Measurements from ENCODE around the gene PTPRN2.

Gene PTPRN2

DNA sequence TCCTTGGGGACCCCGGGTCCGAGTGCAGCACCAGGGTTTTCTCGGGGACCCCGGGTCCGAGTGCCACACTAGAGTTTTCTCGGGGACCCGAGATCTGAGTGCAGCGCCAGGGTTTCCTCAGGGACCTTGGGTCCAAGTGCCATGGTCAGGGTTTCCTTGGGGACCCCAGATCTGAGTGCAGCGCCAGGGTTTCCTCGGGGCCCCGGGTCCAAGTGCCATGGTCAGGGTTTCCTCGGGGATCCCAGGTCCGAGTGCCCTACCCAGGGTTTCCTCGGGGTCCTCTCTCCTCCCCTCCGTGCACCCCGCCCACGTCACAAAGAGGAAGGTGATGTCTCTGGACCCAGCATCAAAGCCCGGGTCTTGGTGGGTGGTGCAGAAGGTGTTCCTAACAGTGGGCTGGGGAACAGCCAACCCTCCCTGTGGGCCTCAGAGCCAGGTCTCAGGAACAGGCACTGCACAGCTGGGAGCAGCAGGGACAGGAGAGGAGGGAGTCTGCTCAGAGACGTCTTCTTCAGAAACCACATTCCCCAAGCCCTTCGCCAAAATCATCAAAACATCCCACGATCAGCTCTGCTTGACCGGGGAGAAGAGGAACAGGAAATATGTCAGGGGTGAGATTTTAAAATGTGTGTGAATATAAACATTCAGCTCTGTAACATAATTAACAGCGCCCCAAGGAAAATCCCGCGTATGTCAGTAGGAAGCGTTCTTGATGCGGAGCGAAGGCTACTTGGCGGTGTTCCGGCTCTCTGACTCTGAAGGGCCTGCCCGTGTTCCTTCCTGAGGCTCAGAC, 710.1 kb downstream of the PTPRN2 start:
- Mint-ChIP-seq H3K9me3 (peaks cover 19% of the 10 kb centered on the region), H3K4me1 (peaks cover 18% of the 10 kb centered on the region), H3K4me3 (no peak overlapping the region), H3K36me3 (peaks cover 11% of the 10 kb centered on the region), H3K27me3 (peaks cover 6% of the 10 kb centered on the region), H3K27ac (no peak overlapping the region)
- CTCF ChIA-PET = interaction anchor here (0.8 to 1.8 kb wide), 2 partner anchors 28 to 445 kb away, joined by 4 to 5 read pairs; no protein-coding TSS in a partner anchor
- DNase-seq = no peak

DNA sequence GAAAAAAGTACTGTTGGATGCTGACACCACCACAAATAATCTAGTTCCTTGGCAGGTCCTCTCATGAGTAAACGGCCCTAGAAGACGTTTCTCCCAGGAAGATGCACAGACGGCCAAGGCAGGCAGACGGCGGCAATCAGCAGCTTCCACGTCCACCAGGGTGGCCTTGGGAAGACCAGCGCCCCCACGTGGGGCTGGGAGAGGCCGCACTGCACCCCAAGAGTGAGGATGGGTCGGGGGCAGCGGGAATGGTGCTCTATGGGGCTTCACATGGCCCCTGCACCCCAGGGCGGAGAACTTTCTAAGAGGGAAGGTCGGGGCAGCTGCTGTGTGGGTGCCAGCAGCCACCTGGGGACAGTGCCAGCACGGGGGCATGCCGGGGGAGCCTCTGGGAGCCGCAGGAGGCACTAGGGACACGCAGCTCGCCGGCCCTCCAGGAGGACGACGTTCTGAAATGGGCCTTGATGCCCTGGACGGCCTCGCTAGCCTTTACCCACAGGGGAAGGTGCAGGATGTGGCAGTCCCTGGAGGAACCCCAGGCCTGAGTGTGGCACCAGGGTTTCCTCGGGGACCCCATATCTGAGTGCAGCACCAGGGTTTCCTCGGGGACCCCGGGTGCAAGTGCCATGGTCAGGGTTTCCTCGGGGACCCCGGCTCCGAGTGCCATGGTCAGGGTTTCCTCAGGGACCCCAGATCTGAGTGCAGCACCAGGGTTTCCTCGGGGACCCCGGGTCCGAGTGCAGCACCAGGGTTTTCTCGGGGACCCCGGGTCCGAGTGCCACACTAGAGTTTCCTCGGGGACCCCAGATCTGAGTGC, 710.9 kb downstream of the PTPRN2 start:
- H3K4me3 Mint-ChIP-seq = no peak overlapping the region
- CTCF ChIA-PET = no interaction called here
- H3K27ac Mint-ChIP-seq = no peak overlapping the region
- H3K27me3 Mint-ChIP-seq = peaks cover 6% of the 10 kb centered on the region
- peaks cover 11% of the 10 kb centered on the region for H3K36me3 Mint-ChIP-seq
- no peak for DNase-seq
- peaks cover 19% of the 10 kb centered on the region for H3K9me3 Mint-ChIP-seq
- H3K4me1 Mint-ChIP-seq = peaks cover 25% of the 10 kb centered on the region

DNA sequence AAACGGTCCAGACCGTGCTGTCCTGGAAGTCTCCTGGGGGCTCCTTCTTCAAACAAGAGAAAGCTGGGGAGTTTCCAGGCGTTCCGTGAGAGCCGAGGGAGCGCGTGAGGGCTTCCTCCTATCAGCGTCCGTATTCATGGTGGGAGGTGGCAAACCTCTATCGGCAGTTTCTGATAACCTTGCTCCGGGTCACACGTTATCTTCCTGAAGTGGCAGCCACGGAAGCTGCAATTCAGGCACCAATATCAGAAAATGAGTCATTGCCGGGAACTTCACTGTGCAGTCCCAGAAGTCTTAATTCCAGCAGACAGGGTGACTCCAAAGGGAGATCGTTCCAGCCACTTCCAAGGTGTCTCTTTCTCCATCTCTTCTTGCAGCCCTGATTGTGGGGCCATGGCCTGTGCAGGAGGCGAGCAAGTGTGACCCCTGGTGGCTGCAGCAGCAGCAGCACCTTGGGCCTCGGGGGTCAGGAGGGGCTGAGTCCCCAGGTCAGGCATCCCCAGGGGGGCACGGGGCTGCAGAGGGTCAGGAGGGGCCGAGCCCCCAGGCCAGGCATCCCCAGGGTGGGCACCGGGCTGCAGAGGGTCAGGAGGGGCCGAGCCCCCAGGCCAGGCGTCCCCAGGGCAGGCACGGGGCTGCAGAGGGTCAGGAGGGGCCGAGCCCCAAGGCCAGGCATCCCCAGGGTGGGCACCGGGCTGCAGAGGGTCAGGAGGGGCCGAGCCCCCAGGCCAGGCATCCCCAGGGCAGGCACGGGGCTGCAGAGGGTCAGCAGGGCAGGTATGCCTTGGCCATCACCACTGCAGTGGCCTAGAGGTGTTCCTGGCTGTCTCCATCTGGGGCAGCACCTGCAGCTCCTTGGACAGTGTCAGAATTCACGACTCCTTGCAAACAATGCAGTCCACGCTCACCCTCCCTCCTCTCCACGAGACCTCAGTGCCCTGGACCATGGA, 712.1 kb downstream of the PTPRN2 start:
- peak overlapping the region; percentile 82 for H3K27ac Mint-ChIP-seq
- DNase-seq = peak; percentile 75
- CTCF ChIA-PET = no interaction called here
- H3K36me3 Mint-ChIP-seq = peaks cover 3% of the 10 kb centered on the region
- peaks cover 6% of the 10 kb centered on the region for H3K27me3 Mint-ChIP-seq
- H3K9me3 Mint-ChIP-seq = peaks cover 11% of the 10 kb centered on the region
- H3K4me1 Mint-ChIP-seq = peaks cover 28% of the 10 kb centered on the region
- H3K4me3 Mint-ChIP-seq = peak overlapping the region; percentile 50

DNA sequence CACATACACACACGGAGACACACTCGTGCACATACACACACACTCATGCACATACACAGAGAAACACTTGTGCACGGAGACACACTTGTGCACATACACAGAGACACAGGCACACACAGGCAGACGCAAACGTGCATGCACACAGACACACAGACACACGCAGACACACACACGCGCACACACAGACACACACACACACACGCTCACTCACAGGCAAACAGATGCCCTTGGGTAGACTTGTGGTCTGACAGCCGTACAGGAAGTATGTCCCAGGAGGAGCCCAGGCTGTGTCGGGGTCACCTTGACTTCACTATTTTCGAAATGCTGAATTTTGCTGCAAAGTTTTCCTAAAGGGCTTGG, 712.8 kb downstream of the PTPRN2 start:
- Mint-ChIP-seq H3K36me3 (no peaks in the 10 kb centered on the region), H3K4me3 (peak overlapping the region; percentile 50), H3K4me1 (peaks cover 30% of the 10 kb centered on the region), H3K9me3 (peaks cover 5% of the 10 kb centered on the region), H3K27ac (peak overlapping the region; percentile 82), H3K27me3 (peaks cover 6% of the 10 kb centered on the region)
- CTCF ChIA-PET = no interaction called here
- no peak for DNase-seq

DNA sequence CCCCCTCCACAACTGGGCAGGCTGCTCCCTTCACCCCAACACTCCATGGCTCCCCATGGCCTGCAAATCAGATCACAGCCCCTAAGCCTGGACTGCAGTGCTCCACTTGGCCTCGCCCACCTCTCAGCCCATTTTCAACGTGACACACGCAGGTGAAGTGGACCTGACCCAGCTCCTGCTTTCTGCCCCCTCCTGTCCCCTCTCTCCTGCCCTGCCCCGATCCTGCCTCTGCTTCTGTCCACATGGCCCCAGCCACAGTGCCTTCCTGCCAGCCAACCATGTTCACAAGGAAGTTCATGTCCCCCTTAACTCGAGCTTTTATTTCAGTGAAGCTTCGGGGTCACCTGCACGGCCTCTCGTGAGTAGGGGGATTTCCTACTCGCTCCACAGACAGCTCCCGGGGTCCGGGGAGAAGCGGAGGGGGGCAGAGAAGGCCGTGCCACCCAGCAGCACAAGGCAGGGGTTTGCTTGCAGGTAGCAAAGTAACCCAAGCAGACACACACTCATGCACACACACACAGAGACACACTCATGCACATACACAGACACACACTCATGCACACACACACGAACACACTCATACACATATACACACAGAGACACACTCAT, 713.3 kb downstream of the PTPRN2 start:
- peaks cover 30% of the 10 kb centered on the region for H3K4me1 Mint-ChIP-seq
- no peaks in the 10 kb centered on the region for H3K36me3 Mint-ChIP-seq
- peaks cover 6% of the 10 kb centered on the region for H3K27me3 Mint-ChIP-seq
- CTCF ChIA-PET = no interaction called here
- no peak overlapping the region for H3K27ac Mint-ChIP-seq
- no peak for DNase-seq
- H3K9me3 Mint-ChIP-seq = peaks cover 2% of the 10 kb centered on the region
- peak overlapping the region; percentile 50 for H3K4me3 Mint-ChIP-seq

DNA sequence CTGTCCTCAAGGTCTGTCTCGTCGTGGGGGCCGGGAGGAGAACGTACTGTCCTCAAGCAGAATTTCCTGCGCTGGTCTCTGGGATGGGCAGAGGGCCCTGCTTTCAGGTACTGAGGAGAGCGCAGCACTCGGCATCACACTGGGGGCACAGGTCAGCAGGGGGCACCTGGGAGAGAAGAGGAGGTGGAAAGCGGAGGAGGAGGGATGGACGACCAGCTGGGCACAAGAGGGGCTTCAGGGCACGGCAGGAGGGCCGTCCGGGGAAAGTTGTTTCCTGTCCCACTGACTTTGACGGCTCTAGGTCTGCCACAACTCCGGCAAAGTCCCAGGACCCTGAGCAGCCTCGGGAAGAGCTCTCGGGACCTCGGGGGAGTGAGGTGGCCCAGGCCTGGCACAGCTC, 714.0 kb downstream of the PTPRN2 start:
- no peaks in the 10 kb centered on the region for H3K9me3 Mint-ChIP-seq
- no peaks in the 10 kb centered on the region for H3K36me3 Mint-ChIP-seq
- no peak for DNase-seq
- H3K4me1 Mint-ChIP-seq = peaks cover 30% of the 10 kb centered on the region
- H3K27ac Mint-ChIP-seq = no peak overlapping the region
- no peak overlapping the region for H3K4me3 Mint-ChIP-seq
- CTCF ChIA-PET = no interaction called here
- peaks cover 6% of the 10 kb centered on the region for H3K27me3 Mint-ChIP-seq

DNA sequence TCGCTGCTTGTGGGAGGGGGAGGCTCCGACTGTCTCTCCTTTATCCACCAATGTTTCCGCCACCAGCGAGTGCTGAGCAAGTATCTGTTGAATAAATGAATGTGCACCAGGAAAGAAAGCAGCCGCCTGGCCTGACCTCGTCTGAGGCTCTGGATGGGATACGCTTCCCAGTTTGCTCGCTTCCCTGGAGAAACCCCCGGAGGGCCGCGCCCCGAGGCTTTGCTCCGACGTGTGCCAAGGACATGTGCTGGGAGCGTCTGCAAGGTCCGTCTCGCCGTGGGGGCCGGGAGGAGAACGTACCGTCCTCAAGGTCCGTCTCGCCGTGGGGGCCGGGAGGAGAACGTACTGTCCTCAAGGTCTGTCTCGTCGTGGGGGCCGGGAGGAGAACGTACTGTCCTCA, 714.4 kb downstream of the PTPRN2 start:
- CTCF ChIA-PET = no interaction called here
- no peaks in the 10 kb centered on the region for H3K36me3 Mint-ChIP-seq
- H3K27me3 Mint-ChIP-seq = peaks cover 6% of the 10 kb centered on the region
- H3K4me3 Mint-ChIP-seq = no peak overlapping the region
- DNase-seq = no peak
- H3K27ac Mint-ChIP-seq = no peak overlapping the region
- H3K4me1 Mint-ChIP-seq = peaks cover 30% of the 10 kb centered on the region
- H3K9me3 Mint-ChIP-seq = no peaks in the 10 kb centered on the region

DNA sequence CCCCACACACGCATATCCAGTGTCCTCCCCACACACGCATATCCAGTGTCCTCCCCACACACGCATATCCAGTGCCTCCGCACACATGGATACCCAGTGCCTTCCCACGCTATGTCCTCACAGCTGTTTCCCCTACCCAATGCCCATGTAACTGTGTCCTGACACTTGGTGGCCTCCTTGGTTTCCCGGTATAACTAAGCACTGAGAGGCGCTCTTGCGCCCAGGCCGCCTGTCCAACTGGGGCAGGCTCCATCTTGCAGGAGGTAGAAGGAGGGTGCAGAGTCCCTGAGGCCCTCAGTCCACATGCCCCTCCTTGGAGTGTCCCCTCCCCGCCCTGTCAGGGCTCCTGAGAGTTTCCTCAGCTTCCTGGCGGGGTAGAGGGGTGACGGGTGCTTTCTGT, 715.2 kb downstream of the PTPRN2 start:
- Mint-ChIP-seq H3K27me3 (peaks cover 6% of the 10 kb centered on the region), H3K4me1 (peaks cover 30% of the 10 kb centered on the region), H3K4me3 (no peak overlapping the region), H3K27ac (no peak overlapping the region), H3K9me3 (peaks cover 3% of the 10 kb centered on the region), H3K36me3 (no peaks in the 10 kb centered on the region)
- CTCF ChIA-PET = no interaction called here
- no peak for DNase-seq

DNA sequence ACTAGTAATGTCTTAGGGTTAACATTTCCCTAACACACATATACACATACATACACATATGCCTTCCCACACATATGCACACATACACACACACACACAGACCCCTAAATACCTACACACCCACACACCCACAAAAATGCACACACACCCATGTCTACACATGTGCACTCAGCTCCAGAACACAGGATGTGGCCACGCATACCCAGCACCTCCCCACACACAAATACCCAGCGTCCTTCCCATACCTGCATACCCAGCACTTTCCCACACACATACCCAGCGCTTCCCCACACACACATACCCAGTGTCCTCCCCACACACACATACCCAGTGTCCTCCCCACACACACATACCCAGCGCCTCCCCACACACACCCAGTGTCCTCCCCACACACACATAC, 715.9 kb downstream of the PTPRN2 start:
- Mint-ChIP-seq H3K27ac (no peak overlapping the region), H3K4me1 (peaks cover 30% of the 10 kb centered on the region), H3K36me3 (no peaks in the 10 kb centered on the region), H3K4me3 (no peak overlapping the region), H3K27me3 (peaks cover 6% of the 10 kb centered on the region), H3K9me3 (peaks cover 4% of the 10 kb centered on the region)
- CTCF ChIA-PET = no interaction called here
- peak; percentile 39 for DNase-seq

DNA sequence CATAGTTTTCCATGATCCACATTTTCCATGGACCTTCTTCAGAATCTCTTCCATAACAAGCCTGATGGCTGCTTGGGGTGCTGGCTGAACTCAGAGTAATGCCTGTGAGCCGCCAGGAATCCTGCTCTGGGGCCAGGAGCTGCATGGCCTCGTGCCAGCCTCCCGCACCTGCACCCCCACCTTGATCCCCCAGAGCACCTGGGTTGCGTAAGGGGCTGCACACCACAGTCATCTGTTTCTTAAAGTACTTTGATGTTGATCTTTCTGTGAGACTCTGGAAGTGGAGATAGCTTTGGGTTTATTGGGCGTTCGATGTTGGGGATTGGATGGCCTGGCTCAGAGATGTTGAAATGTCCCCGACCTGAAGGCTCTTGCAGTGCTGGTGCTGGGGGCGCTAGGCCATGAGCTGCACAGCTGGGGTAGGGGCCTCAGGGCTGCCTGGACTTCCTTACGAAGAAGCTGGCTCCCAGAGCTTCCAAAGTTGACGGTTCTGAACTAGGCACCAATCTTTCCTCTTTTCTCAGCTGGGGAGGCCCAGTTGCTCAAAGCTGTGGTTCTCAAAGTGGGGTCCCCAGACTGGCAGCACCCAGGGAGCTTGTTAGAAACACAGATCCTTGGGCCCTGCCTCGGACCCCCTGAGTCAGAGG, 716.9 kb downstream of the PTPRN2 start:
- Mint-ChIP-seq H3K4me3 (no peak overlapping the region), H3K4me1 (peaks cover 30% of the 10 kb centered on the region), H3K27ac (no peak overlapping the region), H3K36me3 (no peaks in the 10 kb centered on the region), H3K27me3 (peaks cover 3% of the 10 kb centered on the region), H3K9me3 (peaks cover 7% of the 10 kb centered on the region)
- CTCF ChIA-PET = no interaction called here
- DNase-seq = no peak

DNA sequence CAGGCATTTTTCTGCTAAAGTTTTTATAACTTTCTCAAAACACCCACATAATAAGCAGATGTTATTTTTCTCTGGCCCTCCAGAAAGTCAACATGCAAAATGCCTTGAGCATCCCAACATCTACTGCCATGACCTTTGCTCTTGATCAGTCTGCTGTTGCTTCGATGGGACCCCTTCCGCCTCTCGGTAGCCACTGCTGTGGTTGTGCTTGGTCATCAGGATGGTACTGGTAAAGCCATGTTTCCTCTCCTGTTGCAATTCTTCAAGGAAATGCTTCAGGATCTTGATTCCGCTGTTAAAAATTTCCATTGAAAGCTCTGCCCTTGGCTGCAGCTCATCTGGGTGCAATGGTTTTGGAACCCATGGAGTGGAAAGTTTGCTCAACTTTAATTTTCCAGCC, 717.8 kb downstream of the PTPRN2 start:
- DNase-seq = no peak
- peaks cover 23% of the 10 kb centered on the region for H3K4me1 Mint-ChIP-seq
- peaks cover 7% of the 10 kb centered on the region for H3K9me3 Mint-ChIP-seq
- no peak overlapping the region for H3K27ac Mint-ChIP-seq
- no peaks in the 10 kb centered on the region for H3K36me3 Mint-ChIP-seq
- CTCF ChIA-PET = no interaction called here
- peaks cover 3% of the 10 kb centered on the region for H3K27me3 Mint-ChIP-seq
- H3K4me3 Mint-ChIP-seq = no peak overlapping the region

DNA sequence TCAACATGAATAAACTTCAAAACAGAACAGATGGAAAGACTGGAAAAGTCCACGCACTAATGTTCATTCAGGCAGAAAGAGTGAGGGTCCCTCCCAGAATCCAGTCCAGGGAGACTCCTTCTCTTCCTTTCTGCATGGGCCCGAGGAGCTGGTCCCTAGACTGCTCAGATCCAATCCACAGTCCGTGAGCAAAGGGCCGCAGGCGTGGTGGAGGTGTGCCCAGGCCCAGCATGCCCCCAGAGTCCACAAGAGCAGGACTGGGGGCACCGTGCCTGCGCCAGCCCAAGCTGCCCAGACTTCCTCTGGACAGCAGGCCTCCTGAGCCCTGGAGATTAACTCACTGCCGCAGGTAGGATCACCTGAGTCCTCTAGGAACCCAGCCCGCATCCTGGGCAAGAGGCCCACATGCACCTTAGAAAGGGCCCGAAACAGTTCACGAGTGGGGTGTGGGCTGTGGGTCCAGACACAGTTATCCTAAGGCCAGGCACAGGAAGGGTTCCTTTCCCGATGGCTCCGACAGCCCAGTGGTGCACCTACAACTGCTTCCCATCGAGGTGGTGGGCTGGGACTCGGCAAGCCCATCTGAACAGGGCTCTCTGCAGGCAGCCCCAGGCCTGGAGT, 719.8 kb downstream of the PTPRN2 start:
- no peak for DNase-seq
- Mint-ChIP-seq H3K4me3 (no peak overlapping the region), H3K4me1 (peaks cover 13% of the 10 kb centered on the region), H3K9me3 (peaks cover 7% of the 10 kb centered on the region), H3K27me3 (no peaks in the 10 kb centered on the region), H3K27ac (no peak overlapping the region), H3K36me3 (no peaks in the 10 kb centered on the region)
- CTCF ChIA-PET = no interaction called here

DNA sequence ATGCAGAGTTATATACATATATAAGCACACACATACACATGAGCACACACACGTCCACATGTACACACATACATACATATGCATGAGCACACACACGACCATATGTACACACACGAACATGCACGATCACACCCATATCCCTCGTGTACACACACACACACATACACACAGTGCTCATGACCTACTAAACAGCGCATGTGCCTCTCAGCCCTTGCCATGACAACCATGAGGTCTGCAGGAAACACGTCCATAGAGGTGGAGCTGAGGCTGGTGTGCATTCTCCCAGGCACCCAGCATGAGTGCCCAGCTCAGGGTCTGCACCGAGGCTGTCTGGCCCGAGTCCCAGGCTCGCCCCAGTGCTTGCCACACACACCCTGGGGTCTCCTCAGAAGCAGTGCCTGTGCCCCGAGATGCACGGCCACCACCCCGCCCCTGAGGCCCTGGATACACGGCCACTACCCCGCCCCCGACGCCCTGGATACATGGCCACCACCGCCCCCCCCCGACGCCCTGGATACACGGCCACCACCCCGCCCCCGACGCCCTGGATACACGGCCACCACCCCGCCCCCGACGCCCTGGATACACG, 721.2 kb downstream of the PTPRN2 start:
- no peaks in the 10 kb centered on the region for H3K36me3 Mint-ChIP-seq
- CTCF ChIA-PET = no interaction called here
- peaks cover 7% of the 10 kb centered on the region for H3K9me3 Mint-ChIP-seq
- peaks cover 3% of the 10 kb centered on the region for H3K4me1 Mint-ChIP-seq
- H3K4me3 Mint-ChIP-seq = no peak overlapping the region
- no peak for DNase-seq
- H3K27me3 Mint-ChIP-seq = no peaks in the 10 kb centered on the region
- H3K27ac Mint-ChIP-seq = no peak overlapping the region

Measured in activated naive CD4-positive, alpha-beta T cell treated with anti-CD3 and anti-CD28 coated beads, Interleukin-2, amount 10 ng/mL, durations not matched to agents 7 days and 5 days (primary cell).